SH-SY5Y (cell line): ENCODE measurements around the gene VWA3B.

Experiments used
- GATA2 ChIP-seq: IDR thresholded peaks from 2 replicates; pipeline ENCODE4 v1.6.1; 2011; ENCODE audit warnings: mild to moderate bottlenecking, low read depth, low read length
- GATA3 ChIP-seq: IDR thresholded peaks from 2 replicates; pipeline ENCODE4 v1.6.1; 2011; ENCODE audit warnings: low read depth, mild to moderate bottlenecking, low read length, moderate library complexity

DNA sequence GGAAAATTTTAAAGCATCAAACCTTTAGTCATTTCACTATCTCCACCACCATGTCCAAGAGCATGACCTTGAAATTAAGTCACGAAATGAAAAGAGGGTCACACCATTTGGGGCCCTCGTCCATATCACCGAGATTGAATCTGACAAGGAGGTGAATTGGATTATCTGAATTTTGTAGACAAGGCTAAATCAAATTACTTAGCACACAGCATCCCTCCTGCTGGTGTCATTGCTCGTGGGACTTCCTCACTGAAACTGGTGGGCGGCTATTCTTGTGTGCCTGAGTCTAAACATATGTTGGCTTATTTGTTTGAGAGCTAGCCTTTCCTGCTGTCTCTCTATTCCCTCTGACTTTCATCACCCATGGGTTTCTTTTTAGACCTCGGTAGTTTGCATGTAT is 194.6 kb downstream of the VWA3B start:
- peak; percentile 28; the same call in 1 of the 2 replicates for TF ChIP-seq GATA2
- no peak for TF ChIP-seq GATA3
